ENCODE data around the gene PDE4C.
A peak's percentile ranks its signal among the peaks of the same experiment; 100 is the strongest.

PDE4C gene

DNA sequence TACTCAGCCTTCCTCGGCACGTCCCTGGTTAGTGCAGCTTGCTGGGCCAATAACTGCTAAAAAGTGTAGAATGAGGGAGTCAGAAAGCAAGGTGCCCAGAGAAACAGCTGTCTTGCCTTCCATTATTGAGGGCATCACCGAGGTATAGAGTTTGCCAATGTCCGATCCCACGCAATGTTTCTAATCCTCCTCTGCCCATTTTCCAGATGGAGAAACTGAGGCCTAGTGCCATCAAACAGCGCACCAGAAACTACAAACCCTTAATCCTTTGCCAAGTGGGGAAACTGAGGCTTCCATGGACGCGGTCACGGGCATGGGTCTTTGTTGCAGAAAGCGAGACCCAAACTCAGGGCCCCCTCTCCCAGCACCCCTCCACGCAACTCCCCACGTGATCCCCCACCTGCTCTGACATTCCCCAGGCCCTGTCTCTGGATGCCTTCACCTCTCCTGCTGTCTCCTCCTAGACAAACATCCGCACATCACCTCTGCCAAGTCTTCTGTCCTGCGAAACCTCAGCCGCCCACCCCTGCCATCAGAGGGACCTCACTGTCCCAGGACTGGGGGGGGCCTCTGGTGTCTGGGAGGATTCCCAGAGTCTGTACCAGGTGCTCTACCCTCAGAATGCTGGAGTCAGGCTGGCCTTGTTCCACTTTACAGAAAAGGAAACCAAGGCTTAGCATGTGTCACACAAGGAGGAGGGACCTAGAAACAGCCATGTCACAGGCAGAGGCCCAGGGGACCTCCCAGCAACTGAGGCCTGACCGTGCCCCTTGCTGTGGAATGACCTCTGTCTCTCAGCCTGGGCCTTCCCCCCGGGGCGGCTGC, 930 bp upstream of the PDE4C start:
- no peak overlapping the region for H3K27ac ChIP-seq
- TF ChIP-seq CTCF (conservative IDR thresholded peaks at IDR 0.05), result no peak

DNA sequence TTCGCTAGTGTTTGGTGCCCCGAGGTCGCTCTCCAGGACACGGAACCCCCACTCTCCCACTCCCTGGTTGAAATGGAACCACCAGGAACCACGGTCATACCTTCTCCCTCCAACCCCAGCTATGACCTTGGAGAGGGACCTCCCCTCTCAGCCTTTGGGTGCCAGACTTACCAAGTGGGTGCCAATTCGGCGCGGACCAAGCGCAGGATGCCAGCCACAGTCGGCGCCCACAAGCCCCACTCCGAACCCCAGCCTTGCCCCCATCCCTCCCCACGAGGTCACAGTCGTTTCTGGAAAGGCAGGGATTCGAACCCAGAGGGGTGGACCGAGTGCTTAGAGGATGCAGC, 910 bp downstream of the PDE4C start:
- H3K27ac ChIP-seq, result peak overlapping the region; percentile 69; the same call in 1 of the 2 replicates
- no peak for TF ChIP-seq CTCF (conservative IDR thresholded peaks at IDR 0.05)

DNA sequence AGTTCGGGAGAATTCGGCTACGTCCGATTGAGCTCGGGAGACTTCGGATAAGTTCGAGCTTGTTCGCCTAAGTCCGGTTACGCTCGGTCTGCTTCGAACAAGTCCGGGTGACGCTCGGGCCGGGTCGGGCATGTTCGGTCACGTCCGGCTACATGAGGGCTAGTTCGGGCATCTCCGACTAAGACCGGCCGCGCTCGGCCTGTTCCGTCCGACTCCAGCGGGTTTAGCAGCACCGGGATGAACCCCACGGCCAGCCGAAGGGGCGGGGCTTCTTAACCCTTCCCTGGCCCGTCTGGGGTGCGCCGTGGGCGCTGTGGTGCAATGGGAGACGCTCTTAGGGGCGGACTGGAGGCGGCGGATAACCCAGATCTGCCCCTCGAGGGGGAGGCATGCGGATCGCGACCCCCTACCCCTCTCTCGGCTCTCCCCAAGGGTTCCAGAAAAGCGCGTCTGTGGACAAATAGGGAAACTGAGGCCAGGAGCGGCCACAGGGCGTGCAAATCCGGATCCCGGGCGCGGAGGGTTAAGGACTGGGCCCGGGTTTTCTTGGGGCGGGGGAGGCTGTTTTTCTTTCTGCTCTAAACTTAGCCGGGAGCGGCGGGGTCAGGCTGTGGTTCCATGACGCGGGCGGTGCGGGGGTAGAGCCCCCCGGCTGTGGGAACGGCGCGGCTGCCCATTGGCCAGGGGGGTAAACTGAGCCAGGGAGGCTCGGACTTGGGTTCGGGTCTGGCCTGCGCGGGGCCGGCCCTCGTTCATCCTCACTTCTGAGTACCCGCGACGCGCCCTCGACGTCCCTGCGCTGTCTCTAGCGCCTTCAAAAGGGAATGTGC, 1.5 kb downstream of the PDE4C start:
- TF ChIP-seq CTCF (conservative IDR thresholded peaks at IDR 0.05), result no peak
- peak overlapping the region; percentile 69; the same call in 1 of the 2 replicates for H3K27ac ChIP-seq

DNA sequence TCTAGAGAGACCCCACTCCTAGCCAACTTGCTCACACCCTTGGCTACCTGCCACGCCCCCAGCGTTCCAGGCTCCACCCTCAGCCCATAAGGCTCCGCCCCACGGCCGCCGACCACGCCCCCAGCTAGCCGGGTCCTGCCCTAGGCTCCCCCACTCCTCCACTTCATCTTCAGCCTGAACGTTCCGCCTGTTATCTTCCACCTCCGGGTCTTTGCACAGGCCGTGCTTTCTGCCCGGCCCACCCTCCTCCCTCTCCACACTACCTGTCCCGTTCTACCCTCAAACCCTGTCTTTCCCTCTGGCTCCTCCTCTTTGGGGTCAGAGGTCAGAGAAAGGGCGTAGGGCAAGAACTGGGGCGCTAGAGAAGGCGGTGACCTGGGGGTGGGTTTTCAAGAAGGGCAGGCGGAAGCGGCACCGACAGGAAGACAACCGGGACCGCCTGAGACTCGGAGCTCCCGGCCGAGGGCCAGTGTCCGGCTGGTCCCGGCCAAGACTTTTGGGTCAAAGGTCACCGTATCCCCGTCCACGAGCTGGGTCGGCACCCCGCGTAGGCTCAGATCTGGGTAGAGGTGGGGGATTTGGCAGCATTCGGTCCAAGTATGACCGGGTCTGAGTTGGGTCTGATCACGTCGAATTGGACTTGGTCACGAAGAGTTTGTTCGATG, 2.2 kb downstream of the PDE4C start:
- TF ChIP-seq CTCF (conservative IDR thresholded peaks at IDR 0.05), result no peak

DNA sequence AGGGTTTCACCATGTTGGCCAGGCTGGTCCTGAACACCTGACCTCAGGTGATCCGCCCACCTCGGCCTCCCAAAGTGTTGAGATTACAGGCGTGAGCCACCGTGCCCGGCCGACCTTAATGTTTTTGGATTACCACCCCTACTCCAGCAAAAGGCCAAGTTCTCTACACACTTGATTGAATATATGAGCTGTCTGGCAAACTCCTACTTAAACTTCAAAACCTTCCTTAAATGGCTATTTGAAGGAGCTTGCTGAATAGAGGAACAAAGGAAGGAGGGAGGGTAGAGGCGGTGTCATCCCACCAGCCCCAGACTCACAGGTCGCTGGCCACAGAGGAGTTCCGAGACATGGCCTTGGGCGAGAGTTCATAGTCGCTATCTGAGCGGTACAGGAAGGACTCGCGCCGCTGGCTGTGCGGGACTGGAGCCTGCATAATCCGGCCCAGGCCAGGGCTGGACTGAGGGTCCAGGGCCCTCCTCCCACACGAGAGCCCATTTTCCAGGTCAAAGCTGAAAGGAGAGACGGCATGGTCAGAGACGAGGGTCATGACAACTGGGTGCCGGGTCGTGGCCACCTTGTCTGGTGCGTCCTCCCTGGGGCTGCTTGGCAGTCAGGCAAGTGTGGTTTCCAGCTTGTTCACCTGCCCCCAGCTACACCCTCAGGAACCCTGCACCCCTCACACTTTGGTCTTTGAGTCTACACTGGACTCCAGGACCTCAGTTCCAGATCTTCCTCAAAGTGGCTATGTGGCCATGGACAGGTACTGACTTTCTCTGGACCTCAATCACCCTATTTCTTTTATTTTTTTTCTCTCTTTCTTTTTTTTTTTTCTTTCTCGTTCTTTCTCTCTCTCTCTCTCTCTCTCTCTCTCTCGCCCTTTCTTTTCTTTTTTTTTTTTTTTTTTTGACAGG, 4.2 kb downstream of the PDE4C start:
- no peak for TF ChIP-seq CTCF (conservative IDR thresholded peaks at IDR 0.05)
- no peak overlapping the region for H3K27ac ChIP-seq

More for the DNA sequence above, 2.2 kb downstream of the PDE4C start:
- H3K27ac ChIP-seq, result peak overlapping the region; percentile 69; the same call in 1 of the 2 replicates

DNA sequence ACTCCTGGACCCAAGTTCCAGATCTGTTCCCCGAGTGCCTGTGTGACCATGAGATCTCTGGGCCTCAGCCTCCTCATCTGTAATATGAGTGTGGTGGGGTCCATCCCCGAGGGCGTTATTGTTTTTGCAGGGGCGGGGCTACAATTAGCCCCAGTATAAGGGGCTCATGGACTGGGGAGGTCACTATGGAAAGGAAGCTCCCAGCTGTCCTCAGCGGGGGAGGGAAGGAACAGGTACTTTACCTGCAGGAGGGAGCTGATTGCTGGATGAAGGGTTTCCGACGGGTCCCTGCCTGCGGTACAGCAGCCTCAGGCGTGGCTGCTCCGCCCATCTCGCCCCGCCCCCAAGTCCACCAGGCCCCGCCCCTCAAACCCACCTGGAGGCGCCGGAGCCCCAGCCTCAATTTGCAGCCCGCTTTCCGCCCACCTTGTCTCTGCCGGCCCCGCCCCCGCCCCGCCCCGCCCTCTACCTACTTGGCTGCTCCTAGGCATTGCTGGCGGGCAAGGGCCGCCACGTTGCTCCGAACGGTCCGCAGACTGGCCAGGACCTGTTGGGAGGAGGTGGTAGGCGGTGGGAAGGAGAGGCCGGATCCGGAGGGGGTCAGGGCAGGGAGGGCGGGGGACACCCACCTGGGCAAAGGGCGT, 5.5 kb downstream of the PDE4C start:
- peak overlapping the region; percentile 21; the same call in 1 of the 2 replicates for H3K27ac ChIP-seq
- TF ChIP-seq CTCF (conservative IDR thresholded peaks at IDR 0.05), result no peak
